GM19351 (cell line): Measurements from ENCODE around the gene IER3.
"Not testable (repeated sequence)": the region's sequence is repeated elsewhere in the genome, so short reads cannot be mapped to it uniquely, and the experiment has no call there.

Experiments used
- ATAC-seq: cut with Tn5 transposase; IDR thresholded peaks from one replicate; pipeline ENCODE4 v1.9.1; 2021; ENCODE audit warnings: mild to moderate bottlenecking, moderate library complexity; ENCODE audit not compliant: unreplicated experiment

IER3 gene

DNA sequence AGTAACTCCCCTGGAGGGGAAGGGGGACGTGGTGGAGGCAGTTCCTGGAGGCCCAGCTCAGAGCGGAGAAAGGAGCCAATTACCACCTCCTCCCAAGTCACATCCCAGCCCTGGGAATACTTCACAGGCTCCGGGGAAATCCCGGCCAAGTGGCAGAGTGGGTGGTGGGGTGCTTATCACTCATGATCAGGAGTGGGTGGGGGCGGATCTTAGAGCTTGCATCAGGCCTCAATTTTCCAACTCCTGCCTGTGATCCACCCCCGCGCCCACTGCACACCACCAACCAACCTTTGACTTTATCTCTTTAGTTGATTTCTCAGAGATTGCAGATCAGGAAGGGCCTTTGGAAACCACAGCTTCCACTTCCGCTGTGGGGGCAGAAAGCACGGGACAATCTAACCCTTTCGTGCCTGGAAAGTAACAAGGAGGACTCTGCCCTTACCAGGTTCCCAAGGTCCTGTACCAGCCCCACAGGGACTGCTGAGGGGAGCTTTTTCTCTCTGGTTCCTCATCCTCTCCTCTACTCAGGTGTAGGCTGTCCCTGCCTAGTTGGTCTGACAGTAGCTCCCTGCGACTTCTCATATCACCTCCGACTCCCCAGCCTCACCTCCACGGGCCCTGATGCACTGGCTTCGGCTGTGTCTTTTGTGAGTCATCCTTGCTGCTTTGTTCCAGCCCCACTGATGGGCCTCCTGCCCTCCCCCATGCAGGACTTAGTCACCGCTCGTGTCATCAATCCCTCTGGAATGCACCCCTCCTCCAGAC, 24.9 kb upstream of the IER3 start:
- ATAC-seq: no peak

DNA sequence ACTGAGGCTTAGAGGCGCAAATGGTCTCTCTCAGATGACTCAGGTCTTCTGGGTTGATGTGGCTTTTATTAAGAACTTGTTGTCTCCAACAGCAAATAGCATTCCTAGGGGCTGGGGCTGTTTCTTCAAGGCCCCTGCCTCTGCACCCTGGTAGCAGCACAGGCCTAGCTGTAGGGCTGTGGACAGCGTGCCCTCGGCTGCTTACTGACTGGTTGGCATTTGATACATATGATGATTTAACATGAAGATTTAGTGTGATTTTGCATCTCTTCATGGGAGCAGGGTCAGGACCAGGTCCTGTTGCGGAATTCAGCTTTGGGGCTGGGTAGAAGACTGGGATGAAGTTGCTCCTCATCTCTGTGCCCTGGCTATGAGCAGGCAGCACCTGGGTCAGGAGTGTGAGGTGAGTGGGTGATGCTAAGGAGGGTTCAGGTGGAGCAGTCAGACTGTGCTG, 24.3 kb upstream of the IER3 start:
- no peak for ATAC-seq

DNA sequence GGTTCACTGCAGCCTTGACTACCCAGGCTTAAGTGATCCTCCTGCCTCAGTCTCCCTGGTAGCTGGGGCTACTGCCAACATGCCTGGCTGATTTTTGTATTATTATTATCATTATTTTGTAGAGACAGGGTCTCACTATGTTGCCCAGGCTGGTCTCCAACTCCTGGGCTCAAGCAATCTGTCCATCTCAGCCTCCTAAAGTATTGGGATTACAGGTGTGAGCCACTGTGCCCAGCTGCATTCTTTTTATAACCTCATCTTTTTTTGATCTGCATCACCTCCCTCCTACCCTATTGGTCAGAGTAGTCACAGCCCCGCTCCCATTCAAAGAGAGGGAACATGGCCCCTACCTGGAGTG, 23.6 kb upstream of the IER3 start:
- no peak for ATAC-seq

DNA sequence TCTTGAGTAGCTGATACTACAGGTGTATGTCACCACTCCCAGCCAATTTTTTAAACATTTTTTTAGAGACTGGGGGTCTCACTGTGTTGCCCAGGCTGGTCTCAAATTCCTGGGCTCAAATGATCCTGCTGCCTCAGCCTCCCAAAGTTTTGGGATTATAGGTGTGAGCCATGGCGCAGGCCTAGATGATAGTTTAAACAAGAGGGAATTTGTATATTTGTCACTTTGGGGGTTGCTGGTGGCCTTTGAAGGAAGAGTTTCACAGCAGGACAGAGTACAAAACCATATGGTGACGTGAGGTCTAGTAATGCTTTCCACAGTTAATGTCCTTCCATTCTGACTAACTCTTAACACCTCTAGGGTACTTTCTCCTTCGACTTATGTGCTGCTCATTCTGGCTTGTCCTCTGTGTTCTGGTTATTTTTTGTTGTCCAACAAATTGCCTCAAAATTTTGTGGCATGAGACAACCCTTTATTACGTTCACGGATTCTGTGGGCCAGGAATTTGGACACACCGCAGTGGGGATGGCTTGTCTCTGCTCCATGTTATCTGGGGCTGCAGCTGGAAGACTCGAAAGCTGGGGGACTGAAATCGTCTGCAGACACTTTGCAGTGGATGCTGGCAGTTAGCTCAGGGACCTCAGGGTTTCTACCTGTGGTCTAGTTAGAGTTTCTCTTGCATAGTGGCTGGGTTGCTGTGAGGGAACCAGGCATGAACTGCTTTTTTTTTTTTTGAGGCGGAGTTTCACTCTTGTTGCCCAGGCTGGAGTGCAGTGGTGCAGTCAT, 23.0 kb upstream of the IER3 start:
- peak; percentile 78 for ATAC-seq

DNA sequence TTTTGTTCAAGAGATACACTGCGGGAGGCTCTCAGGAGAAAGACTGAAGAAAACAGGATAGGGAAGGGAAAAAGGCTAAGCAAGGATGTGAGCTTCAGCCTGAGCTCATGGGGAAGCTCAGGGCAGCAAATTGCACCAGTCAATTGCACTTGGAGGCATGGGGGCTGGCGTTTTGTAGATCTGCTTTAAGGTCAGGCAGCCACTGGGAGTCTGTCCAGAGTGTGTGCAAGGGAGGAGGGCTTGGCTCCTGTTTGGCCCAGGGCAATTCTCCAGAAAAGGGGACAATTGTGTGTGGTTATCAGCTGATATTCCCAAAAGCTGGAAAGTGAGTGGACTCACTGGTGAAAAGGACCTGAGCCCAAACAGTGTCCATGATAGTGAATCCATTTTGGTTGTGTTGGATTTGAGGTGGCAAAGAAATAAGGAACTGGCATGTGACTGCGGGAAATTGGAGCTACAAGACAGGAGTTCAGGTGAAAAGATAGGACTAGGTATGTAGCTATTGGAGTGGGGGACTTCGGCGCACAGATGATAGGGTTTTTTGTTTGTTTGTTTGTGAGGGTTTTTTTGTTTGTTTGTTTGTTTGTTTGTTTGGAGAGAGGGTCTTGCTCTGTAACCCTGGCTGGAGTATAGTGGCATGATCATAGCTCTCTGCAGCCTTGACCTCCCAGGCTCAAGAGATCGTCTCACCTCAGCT, 22.3 kb upstream of the IER3 start:
- no peak for ATAC-seq

DNA sequence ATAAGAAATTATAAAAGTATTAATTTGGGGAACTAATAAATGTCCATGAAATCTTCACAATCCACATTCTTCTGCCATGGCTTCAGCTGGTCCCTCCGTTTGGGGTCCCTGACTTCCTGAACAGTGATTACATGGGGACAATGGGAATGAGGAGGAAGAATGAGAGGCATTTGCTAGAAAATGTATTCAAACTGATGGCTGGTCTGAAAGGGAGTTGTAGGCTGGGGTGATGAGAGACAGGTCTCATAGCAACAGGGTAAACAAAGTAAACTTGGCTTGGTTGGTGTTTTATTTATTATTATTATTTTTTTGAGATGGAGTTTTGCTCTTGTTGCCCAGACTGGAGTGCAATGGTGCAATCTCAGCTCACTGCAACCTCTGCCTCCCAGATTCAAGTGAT, 21.1 kb upstream of the IER3 start:
- ATAC-seq: not testable (repeated sequence)

DNA sequence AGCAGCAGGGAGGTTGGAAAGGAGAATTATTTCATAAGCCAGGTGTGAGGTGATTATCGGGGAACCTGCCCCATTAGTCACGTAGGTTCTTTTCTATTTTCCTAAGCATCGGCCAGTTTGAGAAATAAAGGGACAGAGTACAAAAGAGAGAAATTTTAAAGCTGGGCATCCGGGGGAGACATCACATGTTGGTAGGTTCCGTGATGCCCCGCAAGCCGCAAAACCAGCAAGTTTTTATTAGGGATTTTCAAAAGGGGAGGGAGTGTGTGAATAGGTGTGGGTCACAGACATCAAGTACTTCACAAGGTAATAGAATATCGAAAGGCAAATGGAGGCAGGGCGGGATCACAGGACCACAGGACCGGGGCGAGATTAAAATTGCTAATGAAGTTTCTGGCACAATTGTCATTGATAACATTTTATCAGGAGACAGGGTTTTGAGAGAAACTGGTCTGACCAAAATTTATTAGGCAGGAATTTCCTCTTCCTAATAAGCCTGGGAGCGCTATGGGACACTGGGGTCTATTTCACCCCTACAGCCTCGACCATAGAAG, 20.2 kb upstream of the IER3 start:
- ATAC-seq: not testable (repeated sequence)

DNA sequence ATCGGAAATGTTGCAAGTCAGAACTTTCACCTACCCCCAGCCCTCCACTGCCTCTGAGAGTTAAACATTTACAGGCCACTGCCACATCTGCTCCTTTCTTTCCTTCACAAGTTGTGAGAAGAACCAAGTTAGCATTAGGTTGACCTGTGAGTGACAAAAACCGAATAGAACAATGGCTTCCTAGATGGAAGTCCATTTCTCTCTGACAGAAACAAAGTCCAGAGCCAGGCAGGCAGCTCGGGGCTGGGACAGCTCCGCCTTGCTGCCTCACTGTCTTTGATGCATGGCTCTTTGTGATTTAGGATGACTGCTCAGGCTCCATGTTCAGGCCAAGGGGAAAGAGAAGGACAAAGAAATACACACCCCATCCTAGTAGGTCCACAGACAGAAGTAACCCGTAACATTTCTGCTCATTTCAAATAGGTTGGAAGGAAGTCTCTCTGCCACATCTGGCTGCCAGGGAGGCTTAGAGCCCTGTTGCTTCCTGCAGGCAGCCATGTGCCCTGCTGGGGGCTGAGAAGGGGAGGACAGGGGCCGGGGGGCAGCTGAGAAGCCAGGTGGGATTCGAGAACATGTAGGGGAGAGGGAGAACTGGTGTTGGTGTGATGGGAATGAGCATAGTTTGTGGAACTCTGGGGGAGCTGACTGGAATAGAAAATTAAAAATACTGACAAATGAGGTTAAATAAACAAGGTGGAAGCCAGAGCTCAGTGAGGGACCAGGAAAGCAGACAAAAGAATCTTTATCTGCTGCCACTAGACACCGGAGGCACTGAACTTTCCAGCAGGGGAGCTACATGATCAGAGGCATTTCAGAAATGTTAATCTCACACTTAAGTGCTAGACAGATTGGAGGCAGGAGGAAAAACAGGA, 19.5 kb upstream of the IER3 start:
- ATAC-seq: no peak

DNA sequence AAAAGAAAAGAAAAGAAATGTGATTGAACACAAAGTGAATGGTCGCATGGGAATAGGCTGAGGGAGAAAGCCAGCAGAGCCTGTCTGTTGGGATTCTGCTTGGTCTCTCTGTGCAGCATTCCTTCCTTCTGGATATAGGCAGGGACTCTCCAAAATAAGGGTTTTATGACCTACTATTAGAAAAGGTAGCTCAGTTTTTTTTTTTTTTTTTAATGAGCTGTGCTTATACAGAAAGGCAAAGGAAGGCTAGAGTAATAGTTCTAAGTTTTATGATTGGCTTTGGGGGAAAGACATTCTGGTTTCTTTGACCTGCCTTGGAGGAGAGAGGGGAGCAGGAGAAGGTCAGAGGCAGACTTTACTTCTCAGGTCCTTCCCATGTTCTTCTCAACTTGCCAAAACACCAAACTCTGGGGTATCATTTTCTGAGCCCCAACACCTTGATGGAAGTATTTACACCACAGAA, 18.8 kb upstream of the IER3 start:
- no peak for ATAC-seq

DNA sequence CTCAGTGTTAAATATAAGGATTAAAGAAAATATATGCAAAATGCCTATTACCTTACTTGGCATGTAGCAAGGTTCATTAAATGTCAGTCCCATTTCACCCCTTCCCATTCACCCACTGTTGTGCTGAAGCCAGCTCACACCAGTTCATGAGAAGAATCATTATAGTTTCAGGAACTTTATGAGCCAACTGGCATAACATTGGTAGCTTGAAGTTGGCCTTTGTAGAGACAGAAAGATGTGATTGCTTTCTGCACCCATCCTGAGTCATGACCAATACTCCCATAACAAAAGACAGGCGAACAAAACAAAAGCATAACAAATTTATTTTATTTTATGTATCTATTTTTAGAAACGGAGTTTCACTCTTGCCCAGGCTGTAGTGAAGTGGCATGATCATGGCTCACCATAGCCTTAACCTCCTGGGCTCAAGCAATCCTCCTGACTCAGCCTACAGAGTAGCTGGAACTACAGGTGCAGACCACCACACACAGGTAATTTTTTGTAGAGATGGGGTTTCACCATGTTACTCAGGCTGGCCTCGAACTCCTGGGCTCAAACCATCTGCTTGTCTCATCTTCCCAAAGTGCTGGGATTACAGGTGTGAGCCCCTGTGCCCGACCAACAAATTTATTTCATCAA, 17.6 kb upstream of the IER3 start:
- no peak for ATAC-seq

DNA sequence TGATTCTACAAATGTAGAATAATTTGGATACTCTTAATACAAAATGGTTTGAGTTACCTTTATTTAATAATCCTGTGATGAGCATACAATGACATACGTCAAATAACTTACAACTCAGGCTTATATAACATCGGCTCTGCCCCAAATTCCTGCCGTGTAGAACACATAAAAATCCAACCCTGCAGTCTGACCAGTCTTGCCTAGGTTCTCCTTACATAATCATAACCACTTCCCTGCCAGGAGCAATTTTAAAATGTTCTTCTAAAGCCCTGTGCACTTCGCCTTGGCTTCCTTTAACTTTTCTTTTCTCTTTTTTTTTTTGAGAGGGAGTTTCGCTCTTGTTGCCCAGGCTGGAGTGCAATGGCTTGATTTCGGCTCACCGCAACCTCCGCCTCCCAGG, 16.2 kb upstream of the IER3 start:
- no peak for ATAC-seq

DNA sequence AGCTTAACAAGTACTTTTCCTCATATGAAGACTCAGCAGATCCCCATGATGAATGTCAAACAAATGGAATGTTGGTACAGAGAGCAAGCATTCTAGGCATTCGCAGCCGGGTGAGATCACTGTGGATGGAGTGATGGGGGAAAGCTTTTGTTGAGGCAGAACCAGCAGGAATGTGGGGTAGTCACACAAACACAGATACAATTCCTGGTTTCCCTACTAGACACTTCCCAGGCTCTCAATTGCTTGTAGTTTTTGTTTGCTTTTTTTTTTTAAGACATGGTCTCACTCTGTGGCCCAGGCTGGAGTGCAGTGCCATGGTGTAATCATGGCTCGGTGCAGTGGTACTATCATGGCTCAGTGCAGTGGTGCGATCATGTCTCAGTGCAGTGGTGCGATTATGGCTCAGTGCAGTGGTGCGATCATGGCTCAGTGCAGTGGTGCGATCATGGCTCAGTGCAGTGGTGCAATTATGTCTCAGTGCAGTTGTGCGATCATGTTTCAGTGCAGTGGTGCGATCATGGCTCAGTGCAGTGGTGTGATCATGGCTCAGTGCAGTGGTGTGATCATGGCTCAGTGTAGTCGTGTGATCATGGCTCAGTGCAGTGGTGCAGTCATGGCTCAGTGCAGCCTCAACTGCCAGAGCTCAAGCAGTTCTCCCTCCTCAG, 15.4 kb upstream of the IER3 start:
- no peak for ATAC-seq

DNA sequence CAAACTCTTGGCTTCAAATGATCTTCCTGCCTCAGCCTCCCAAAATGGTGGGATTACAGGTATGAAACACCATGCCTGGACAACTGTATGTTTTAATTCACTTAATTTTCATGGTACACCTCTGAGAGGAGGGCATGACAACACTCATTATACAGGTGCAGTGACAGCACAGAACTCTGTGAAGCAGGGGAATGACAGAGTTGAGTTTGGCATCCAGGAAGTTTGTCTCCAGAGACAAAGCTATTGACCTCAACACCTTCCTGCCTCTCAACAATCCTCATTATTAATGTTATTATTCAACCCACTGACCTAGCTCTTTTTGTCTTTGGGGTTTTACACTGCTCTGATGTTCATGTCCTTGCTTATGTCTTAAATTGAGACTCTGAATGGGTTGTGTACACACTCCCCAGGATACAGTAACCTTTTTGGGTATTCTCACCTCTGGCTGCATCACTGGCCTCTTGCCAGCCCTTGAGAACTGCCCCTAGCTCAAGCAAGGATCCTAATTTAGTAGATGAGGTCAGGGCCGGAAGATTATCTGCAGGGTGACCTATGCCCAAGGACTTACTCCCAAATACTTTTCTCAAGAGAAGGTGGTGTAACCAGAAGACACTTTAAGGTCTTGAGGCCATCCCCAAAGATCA, 13.0 kb upstream of the IER3 start:
- no peak for ATAC-seq

DNA sequence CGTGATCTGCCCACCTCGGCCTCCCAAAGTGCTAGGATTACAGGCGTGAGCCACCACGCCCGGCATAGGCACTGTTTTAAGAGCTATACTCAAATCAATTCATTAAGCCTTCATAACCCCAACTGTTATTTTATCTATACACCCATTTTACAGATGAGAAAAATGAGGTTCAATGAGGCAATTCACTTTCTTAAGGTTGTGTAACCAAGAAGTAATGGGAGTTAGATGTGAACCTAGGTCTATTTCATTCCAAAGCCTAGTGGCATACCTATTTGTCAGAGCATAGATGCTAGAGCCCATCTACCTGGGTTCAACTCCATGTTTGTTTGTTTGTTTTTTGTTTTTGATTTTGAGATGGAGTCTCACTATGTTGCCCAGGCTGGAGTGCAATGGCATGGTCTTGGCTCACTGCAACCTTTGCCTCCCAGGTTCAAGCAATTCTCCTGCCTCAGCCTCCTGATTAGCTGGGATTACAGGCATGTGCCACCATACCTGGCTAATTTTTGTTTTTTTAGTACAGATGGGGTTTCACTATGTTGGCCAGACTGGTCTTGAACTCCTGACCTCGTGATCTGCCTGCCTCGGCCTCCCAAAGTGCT, 12.2 kb upstream of the IER3 start:
- not testable (repeated sequence) for ATAC-seq

DNA sequence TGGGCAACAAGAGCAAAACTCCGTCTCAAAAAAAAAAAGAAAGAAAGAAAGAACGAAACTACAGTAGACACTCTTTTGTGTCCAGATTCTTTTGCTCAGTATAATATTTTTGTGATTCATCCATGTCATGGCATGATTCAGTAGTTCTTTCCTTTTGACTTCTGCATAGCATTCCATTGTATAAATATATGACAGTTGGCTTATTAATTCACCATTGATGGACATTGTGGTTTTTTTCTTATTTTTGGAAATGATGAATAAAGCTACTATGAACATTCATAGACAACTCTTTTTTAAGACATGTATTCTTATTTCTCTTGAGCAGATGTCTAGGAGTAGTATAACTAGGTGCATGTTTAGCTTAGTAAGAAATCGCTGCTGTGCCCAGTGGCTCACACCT, 10.3 kb upstream of the IER3 start:
- ATAC-seq: no peak

DNA sequence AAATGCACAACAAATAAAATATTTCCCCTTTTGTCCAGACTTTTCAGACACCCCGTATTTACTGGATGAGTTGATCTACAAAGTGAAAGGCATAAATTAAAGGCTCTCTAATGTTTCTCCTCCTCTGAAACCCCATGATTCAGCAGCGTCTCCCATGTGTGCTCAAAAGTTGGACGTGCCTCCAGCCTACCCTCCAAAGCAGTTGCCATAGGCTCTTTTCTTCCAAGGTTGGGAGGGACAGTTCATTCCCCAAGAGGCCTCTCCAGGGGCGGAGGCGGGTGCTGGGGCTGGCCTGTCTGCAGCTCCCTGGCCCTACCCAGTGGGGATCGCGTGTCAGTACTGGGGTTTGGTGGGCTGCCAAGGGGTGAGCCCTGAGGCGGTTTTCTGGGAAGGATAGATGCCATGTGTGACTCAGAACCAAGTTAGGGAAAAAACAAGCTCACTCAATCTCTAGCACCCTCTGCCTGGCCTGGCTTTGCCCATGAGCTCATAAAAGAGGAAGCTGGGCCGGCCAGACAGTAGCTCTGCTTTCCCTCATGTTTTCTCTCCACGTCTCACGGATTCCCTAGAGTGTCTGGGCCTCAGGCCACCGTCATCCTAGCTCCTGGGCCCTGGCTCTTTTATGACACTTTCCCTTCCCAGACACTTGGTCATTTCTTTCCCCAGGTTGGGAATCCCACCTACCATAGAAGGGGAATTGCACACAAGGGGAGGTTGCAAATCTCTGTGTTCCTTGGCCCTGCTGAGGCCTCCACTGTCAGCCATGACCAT, 8.0 kb upstream of the IER3 start:
- no peak for ATAC-seq

DNA sequence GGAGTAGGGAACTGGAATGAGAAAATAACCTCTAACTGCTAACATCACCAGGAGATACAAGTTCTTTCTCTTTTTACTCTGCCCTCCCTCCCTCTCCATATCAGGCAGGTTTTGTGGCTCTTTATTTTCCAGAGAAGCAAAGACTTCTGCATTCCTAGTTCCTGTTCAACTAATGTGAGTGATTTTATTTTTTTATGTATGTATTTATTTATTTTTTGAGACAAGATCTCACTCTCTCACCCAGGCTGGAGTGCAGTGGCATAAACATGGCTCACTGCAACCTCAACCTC, 6.0 kb upstream of the IER3 start:
- no peak for ATAC-seq
